Gastrocnemius medialis (tissue), 4 donors: ENCODE results near the gene PDCD1. TPM values are rescaled to one million over a fixed set of nuclear protein-coding genes. Genes with fewer than 3 reads are reported as not detected.

Experiments used
- ATAC-seq, 2 donors: fragments of 150-250 bp; one replicate each; pipeline ENCODE4 v1.9.1; 2016
- DNase-seq, 2 donors: peaks; one replicate each; pipeline ENCODE4 v3.0.0-alpha.2; 2019
- H3K27ac ChIP-seq, 4 donors: fragments of 200-600 bp; sonication (generic); 1 replicate in 1 of 4; 2 replicates in 3 of 4; pipeline ENCODE4 v1.5.1; 2016 to 2018; ENCODE audit warnings: mild to moderate bottlenecking in 2 of 4, moderate library complexity in 1 of 4
- H3K27me3 ChIP-seq, 3 donors: fragments of 200-600 bp; sonication (generic) in 2 of 3; 1 replicate in 1 of 3; 2 replicates in 2 of 3; pipeline versions ENCODE4 v1.5.1 to v1.6.0; 2016 to 2019; ENCODE audit warnings: mild to moderate bottlenecking in 1 of 3, moderate library complexity in 1 of 3
- H3K36me3 ChIP-seq, 2 donors: fragments of 200-600 bp; sonication (generic) in 1 of 2; one replicate each; pipeline ENCODE4 v1.5.1; 2017 to 2018
- H3K4me1 ChIP-seq, 2 donors: fragments of 200-600 bp; sonication (generic) in 1 of 2; one replicate each; pipeline ENCODE4 v1.5.1; 2016 to 2017; ENCODE audit warnings: mild to moderate bottlenecking in 2 of 2
- H3K4me3 ChIP-seq, 4 donors: fragments of 200-600 bp; sonication (generic) in 3 of 4; 1 replicate in 1 of 4; 2 replicates in 3 of 4; pipeline ENCODE4 v1.5.1; 2016 to 2019; ENCODE audit warnings: mild to moderate bottlenecking in 2 of 4
- H3K9me3 ChIP-seq, 3 donors: fragments of 200-600 bp; sonication (generic) in 2 of 3; 1 replicate in 1 of 3; 2 replicates in 2 of 3; pipeline ENCODE4 v1.5.1; 2016 to 2019
- CTCF ChIP-seq, 5 experiments: fragments of 450-650 bp in 3 of 5; fragments of 200-600 bp in 2 of 5; sonication (generic) in 2 of 5; IDR thresholded peaks in 4 of 5; conservative IDR thresholded peaks in 1 of 5; 1 replicate in 4 of 5; 2 replicates in 1 of 5; pipeline ENCODE4 v1.5.1; 2016 to 2019; ENCODE audit warnings: antibody characterized with exemption in 5 of 5, mild to moderate bottlenecking in 3 of 5, moderate library complexity in 3 of 5
- POLR2A ChIP-seq, 2 donors: fragments of 450-650 bp; IDR thresholded peaks; one replicate each; pipeline ENCODE4 v1.6.1; 2017; ENCODE audit warnings: antibody characterized with exemption in 2 of 2, mild to moderate bottlenecking in 2 of 2, moderate library complexity in 2 of 2
- in situ Hi-C, 4 donors: fragments of 200-750 bp; cut with MboI; loops; one replicate each; pipeline versions ENCODE4 v1.15.0 to v1.8.0; 2017; ENCODE audit warnings: low sequenced_read_pairs in 4 of 4
- intact Hi-C: fragments of 100-400 bp; cut with DNase I; formaldehyde crosslinking; loops from one replicate; pipeline ENCODE4 v1.15.1; 2023; ENCODE audit warnings: low total_unique reads
- total RNA-seq, 4 donors: library from RNA; depleted of rRNA; stranded (reverse); fragments of >200 nt; gene quantifications; one replicate each; pipeline versions ENCODE4 v1.1.0 to v1.2.3, GENCODE V29; 2016

Gene PDCD1
- total RNA-seq, 4 donors from 2014 or later = 0.13 TPM; not detected in 3

DNA sequence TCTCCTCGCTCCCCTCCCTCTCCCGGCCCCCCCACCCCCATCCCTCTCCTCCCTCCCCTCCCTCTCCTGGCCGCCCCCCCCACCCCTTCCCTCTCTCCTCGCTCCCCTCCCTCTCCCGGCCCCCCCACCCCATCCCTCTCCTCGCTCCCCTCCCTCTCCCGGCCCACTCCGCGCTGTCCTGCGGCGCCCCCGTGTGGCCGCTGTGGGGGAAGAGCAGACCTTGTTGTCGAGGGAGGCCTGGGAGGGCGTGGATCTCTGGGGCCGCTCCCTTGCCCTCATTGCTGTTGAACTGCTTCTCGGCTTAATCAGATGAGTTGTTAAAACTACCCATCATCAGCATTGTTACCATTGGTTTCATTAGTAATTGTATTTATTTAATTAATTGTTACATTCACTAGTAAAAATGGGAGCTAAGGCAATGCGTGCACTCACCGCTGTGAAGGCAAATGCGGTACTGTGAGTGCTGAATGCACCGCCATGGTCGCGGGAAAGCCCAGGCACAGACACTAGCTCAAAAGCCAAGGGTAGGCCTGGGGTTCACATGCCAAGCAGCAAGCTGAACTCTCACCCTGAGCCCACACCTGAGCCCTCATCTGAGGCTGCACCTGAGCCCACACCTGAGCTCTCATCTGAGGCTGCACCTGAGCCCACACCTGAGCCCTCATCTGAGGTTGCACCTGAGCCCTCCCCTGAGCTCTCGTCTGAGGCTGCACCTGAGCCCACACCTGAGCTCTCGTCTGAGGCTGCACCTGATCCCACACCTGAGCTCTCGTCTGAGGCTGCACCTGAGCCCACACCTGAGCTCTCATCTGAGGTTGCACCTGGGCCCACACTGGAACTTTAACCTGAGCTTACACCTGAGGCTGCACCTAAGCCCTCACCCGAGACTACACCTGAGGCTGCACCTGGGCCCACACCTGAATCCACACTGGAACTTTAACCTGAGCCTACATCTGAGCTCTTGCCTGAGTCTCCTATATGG, 19.6 kb upstream of the PDCD1 start:
- in situ Hi-C loops = no loop called here
- peak in 1 of 2 donors; percentile 50 for DNase-seq
- intact Hi-C loops = no loop called here

DNA sequence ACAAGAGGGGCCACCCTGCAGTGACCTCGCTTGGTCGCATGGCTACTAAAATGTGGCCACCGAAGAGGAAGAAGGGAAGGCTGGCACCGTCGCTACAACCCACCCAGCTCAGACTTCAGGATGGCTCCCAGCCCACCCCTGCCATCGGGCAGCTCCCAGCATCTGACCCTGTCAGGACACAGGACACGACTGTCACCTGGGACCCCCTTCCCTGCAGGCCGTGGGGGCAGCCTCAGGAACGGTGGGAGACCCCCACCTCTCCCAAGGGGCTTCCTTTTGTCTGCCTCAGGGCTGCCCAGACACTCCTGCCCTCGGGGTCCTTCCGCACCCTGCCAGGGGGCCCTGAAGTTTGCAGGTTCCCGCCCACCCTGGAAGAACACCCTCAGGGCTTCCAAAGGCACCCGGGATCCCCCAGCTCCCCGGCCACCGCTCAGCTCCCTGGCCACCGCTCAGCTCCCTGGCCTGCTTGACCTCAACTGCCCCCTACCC, 18.5 kb upstream of the PDCD1 start:
- intact Hi-C loops = no loop called here
- Histone ChIP-seq H3K9me3 (no peaks in the 10 kb centered on the region), H3K4me3 (no peak overlapping the region), H3K27ac (no peak overlapping the region), H3K27me3 (no peaks in the 10 kb centered on the region), H3K4me1 (peaks cover 6 to 9% of the 10 kb centered on the region in 2 donors), H3K36me3 (no peaks in the 10 kb centered on the region)
- TF ChIP-seq CTCF (IDR thresholded peaks at IDR 0.05 in 4 of 5, conservative IDR thresholded peaks at IDR 0.05 in 1 of 5) (no peak), POLR2A (IDR thresholded peaks at IDR 0.05) (no peak)
- in situ Hi-C loops = no loop called here
- DNase-seq = no peak
- no peak for ATAC-seq

More for the DNA sequence above, 19.6 kb upstream of the PDCD1 start:
- ATAC-seq = peak in 1 of 2 donors; percentile 32
- Histone ChIP-seq H3K4me1 (peaks cover 13 to 14% of the 10 kb centered on the region in 2 donors), H3K36me3 (no peaks in the 10 kb centered on the region), H3K4me3 (no peak overlapping the region), H3K27ac (no peak overlapping the region), H3K9me3 (no peaks in the 10 kb centered on the region), H3K27me3 (no peaks in the 10 kb centered on the region)
- TF ChIP-seq CTCF (IDR thresholded peaks at IDR 0.05 in 4 of 5, conservative IDR thresholded peaks at IDR 0.05 in 1 of 5) (peak; percentile 18 to 77 (median 53)), POLR2A (IDR thresholded peaks at IDR 0.05) (no peak)

DNA sequence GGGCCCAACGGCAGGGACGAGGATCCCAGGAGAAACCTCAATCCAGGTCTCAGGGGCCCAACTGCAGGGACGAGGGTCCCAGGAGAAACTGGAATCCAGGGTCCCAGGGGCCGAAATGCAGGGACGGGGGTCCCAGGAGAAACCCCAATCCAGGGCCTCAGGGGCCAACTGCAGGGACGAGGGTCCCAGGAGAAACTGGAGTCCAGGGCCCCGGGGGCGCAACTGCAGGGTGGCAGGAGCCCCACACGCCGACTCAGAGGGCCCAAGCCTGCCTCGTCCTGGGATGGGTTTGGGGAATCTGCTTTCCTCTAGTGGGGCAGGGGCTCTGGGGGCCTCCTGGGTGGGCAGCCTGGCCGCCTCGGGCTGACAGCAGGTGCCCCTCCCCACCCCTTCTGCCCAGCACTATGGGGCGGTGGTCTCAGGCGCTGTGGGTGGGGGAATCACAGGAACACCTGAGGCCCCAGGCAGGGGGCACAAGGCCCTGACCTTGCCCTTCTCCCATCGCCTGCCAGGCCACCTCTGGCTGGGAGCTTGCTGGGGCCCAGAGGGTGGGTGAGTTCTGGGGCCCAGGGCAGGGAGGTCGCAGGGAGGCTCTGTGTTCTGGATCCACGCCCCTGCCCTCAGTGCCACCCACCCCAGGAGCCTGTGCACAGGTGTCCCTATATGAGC, 18.0 kb upstream of the PDCD1 start:
- in situ Hi-C loops (no loop called here), intact Hi-C loops (no loop called here)
- no peak overlapping the region for H3K27ac ChIP-seq

More for the DNA sequence above, 18.0 kb upstream of the PDCD1 start:
- TF ChIP-seq CTCF (IDR thresholded peaks at IDR 0.05 in 4 of 5, conservative IDR thresholded peaks at IDR 0.05 in 1 of 5) (no peak), POLR2A (IDR thresholded peaks at IDR 0.05) (no peak)
- H3K27me3 ChIP-seq = no peaks in the 10 kb centered on the region
- no peak overlapping the region for H3K4me3 ChIP-seq
- H3K4me1 ChIP-seq = peaks cover 3 to 4% of the 10 kb centered on the region in 2 donors
- no peaks in the 10 kb centered on the region for H3K9me3 ChIP-seq
- DNase-seq (no peak), ATAC-seq (no peak)
- no peaks in the 10 kb centered on the region for H3K36me3 ChIP-seq
